LNCaP clone FGC (cell line): Measurements from ENCODE around the gene PRDM16.

Source experiments
- DNase-seq: peaks from one replicate; pipeline ENCODE4 v3.0.0-alpha.2; 2011; ENCODE audit warnings: low read depth
- H3K4me3 ChIP-seq: 2 replicates; pipeline ENCODE4 v1.5.1; 2011; ENCODE audit warnings: mild to moderate bottlenecking, low read depth, low read length, control low read depth
- CTCF ChIP-seq: IDR thresholded peaks from 2 replicates; pipeline ENCODE4 v1.5.1; 2012; ENCODE audit warnings: mild to moderate bottlenecking; ENCODE audit not compliant: control insufficient read depth, insufficient read depth; ENCODE audit errors: extremely low read depth

The PRDM16 gene

GRCh38 chr1:3341236-3341994, 272.4 kb downstream of the PRDM16 start:
- no peak for TF ChIP-seq CTCF
- H3K4me3 ChIP-seq, result no peak overlapping the region
- no peak for DNase-seq

GRCh38 chr1:3342960-3343359, 274.0 kb downstream of the PRDM16 start:
- H3K4me3 ChIP-seq, result no peak overlapping the region
- TF ChIP-seq CTCF, result no peak
- DNase-seq, result no peak

GRCh38 chr1:3344395-3344794, 275.4 kb downstream of the PRDM16 start:
- DNase-seq, result no peak
- no peak overlapping the region for H3K4me3 ChIP-seq
- TF ChIP-seq CTCF, result no peak

- no peak for DNase-seq
Measured at GRCh38 chr1:3345792-3346191, 276.8 kb downstream of the PRDM16 start.

GRCh38 chr1:3346478-3346877, 277.5 kb downstream of the PRDM16 start:
- DNase-seq, result no peak
- no peak for TF ChIP-seq CTCF
- H3K4me3 ChIP-seq, result no peak overlapping the region

More at GRCh38 chr1:3345792-3346191, 276.8 kb downstream of the PRDM16 start:
- TF ChIP-seq CTCF, result no peak
- no peak overlapping the region for H3K4me3 ChIP-seq

- TF ChIP-seq CTCF, result no peak
- no peak for DNase-seq
- H3K4me3 ChIP-seq, result no peak overlapping the region
Measured at GRCh38 chr1:3347257-3348020, 278.4 kb downstream of the PRDM16 start.
